ENCODE data around the gene C13orf46.
"Not testable (repeated sequence)": the region's sequence is repeated elsewhere in the genome, so short reads cannot be mapped to it uniquely, and the experiment has no call there.

The C13orf46 gene

GRCh38 chr13:113919761-113920559, 53.9 kb downstream of the C13orf46 start:
- no peak for DNase-seq

GRCh38 chr13:113918981-113919701, 54.7 kb downstream of the C13orf46 start:
- no peak for DNase-seq

DNA sequence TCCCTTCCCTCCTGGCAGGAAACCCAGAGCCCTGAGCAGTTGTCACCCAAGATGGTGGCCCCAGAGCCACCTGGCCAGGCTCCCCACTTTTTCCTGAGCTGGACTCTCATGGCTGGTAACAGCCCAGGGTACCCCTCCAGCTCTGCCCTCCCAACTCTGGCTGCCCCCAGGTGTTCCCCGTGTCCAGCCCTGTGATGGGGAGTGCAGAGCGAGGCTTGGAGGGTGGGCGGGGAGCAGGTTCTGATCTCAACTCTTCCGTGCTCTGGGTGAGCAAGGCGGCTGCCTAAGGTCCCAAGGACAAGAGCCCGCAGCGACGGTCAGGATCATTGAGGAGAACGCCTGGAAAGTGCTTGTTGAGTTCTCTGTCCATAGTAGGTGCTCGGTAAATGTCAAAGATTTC, 55.3 kb downstream of the C13orf46 start:
- DNase-seq = no peak

DNA sequence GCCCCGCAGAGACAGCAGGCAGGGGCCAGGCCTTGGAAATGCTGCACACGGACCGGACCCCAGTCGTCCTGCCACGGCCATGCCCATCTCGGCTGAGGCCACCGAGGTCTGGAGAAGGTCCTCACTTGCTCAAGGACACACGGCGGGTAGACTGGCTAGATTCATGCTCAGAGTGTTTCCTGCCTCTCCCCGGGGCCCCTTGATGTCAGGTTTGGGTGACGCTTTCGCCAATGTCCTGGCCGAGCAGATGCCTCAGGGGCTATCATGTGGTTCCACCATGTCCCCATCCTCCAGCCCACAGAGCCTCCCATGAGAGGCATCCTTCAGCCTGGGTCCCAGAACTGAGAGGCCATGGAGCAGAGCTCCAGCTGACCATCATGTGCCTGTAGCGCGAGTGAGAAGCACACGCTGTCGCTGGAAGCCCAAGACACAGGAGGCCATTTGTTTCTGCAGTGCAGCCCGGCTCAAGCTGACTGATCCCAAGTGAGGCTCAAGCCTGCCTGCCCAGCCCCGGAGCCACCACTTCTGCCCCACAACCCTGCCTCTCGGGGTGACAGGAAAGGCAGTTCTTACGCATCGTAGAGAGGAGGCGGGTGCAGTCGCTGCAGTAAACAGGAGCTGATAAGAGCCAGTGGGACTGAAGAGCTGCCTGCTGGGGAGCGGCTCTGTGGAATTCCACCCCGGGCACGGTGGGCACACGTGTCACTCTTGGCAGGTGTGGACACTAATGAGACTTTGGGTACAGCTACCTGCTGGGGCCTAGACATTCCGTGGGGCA, 56.1 kb downstream of the C13orf46 start:
- DNase-seq = no peak

- DNase-seq = no peak
These were observed 56.8 kb downstream of the C13orf46 start for GRCh38 chr13:113917096-113917495.

GRCh38 chr13:113916330-113916815, 57.5 kb downstream of the C13orf46 start:
- no peak for DNase-seq

- no peak for DNase-seq
These were observed 58.0 kb downstream of the C13orf46 start for GRCh38 chr13:113915786-113916329.

- no peak for DNase-seq
These were observed 58.7 kb downstream of the C13orf46 start for GRCh38 chr13:113915012-113915763.

DNA sequence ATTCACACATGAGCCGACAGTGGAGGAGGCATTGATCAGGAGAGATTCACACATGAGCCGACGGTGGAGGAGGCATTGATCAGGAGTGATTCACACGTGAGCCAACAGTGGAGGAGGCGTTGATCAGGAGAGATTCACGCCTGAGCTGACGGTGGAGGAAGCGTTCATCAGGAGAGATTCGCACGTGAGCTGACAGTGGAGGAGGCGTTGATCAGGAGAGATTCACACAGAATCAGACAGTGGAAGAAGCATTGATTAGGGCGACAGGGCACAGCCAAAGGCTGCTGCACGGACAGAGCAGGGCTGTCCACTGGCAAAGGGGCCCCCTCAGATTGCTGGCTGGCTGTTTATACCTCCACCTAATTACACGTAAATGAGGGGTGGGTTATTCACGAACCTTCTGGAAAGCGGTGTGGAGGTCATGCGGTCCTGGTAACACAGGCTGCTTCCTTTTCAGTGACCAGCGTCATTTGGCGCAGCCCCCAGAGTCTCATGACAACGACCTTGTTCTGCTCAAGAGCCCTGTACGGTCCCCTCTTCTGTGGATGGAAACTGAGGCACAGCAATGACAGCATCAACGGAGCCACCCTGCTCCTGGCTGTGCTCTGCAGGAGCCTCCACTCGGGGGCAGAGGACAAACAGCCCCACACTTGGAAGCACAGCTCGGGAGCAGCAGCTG, 59.4 kb downstream of the C13orf46 start:
- DNase-seq = no peak

GRCh38 chr13:113913838-113914237, 60.0 kb downstream of the C13orf46 start:
- DNase-seq = not testable (repeated sequence)

DNA sequence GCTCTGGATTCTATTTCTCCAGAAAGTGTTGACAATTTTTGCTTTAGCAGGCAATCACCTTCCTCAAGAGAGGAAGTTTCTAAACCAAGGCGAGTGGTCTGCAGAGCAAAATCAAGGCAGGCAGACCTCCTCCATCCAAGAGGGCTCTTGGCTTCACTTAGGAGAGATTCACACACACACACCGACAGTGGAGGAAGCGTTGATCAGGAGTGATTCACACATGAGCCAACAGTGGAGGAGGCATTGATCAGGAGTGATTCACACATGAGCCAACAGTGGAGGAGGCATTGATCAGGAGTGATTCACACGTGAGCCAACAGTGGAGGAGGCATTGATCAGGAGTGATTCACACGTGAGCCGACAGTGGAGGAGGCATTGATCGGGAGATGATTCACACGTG, 60.5 kb downstream of the C13orf46 start:
- DNase-seq = not testable (repeated sequence)

GRCh38 chr13:113912596-113912995, 61.3 kb downstream of the C13orf46 start:
- no peak for DNase-seq

DNA sequence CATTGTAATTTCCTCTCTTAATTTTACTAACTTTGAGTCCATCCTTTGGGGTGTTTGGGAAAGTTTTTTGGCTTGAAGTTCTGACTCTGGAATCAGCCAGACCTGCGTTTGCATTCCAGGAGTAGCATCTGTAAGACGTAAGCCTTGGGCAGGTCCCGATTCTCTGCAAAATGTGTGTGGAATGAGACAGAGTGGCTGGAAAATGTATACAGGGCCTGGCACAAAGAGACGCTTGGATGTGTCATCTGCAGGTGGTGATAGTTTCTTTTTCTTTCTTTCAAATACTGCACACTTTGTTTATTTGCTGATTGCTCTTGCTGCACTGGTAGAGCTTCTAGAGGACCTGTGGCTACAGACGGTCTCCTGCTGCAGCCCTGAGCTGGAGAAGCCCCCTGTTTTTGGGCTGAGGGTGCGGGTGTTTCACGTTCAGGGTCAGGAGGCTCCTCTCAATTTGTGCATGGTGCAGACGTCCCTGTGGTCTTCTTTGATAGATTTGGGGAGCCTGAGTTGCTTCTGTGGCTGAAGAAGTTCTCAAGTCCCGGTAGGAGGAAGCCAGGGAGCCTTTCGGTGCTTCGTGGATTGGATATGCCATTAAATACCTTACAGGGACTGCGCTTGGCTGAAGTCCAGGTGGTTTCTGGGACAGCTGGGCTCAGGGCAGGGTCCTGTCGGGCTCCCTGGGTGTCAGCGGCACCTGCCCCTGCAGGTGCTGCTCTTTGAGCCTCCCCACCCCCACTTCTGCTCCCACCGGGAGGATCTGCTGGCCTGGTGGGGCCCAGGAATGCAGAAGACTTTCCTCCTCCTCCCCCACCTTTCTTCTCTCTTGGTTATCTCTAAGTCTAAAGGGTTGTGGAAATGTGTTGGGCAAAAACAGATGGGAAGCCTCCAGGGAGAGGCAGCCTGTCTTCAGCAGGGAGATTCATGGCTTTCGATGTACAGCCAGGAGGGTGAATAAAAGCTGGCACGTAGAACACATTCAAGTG, 66.0 kb downstream of the C13orf46 start:
- no peak for DNase-seq

DNA sequence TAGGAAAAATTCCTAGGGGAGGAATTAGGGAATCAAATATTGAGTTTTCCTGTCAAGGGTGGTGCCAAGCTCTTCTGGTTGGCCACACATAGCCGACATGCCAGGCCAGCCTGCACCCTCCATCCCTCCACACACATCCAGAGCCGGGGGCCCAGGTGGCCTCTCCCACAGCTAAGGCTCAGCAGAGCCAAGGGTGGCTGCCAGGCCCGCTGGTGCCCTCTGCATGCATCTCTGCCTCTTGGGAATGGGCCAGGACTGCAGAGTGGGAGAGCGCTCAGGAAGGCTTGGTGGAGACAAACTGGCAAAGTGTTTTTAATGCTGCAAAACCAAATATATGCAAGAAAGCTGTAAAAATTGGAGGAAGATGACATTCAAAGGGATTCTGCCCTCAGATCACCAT, 67.3 kb downstream of the C13orf46 start:
- DNase-seq = no peak

- DNase-seq = no peak
These were observed 67.9 kb downstream of the C13orf46 start for GRCh38 chr13:113905942-113906341.

GRCh38 chr13:113905018-113905417, 68.9 kb downstream of the C13orf46 start:
- DNase-seq = no peak

- DNase-seq = no peak
These were observed 69.5 kb downstream of the C13orf46 start for GRCh38 chr13:113904411-113904810.

GRCh38 chr13:113903912-113904311, 70.0 kb downstream of the C13orf46 start:
- no peak for DNase-seq
